HG03103 (cell line): ENCODE data around the gene UGT1A1.

Source experiments
- ATAC-seq: cut with Tn5 transposase; IDR thresholded peaks from one replicate; pipeline ENCODE4 v1.9.1; 2021; ENCODE audit warnings: low read depth; ENCODE audit not compliant: unreplicated experiment

UGT1A1 gene

GRCh38 chr2:233794128-233794658 lies 34.1 kb downstream of the UGT1A1 start:
- no peak for ATAC-seq

DNA sequence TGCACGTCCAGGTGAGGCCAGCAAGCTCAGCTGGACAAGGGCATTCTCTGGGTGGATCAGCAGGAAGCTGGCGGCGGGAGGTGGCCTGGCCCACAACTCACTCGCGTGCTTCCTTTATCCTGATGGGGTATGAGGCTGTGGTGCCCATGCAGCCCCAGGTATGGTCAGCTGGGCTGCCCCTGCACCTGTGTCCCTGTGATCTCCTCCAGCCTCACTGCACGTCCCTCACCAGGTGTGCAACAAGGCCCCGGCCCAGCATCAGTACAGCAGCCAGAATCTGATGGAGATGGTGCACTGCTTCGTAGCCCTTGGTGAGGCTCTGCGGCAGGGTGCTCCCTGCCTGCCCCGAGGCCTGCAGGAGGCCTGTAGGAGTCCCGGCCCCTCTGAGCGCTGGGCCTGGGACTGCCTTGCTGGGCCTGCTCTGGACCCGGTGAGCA lies 35.7 kb downstream of the UGT1A1 start:
- no peak for ATAC-seq

DNA sequence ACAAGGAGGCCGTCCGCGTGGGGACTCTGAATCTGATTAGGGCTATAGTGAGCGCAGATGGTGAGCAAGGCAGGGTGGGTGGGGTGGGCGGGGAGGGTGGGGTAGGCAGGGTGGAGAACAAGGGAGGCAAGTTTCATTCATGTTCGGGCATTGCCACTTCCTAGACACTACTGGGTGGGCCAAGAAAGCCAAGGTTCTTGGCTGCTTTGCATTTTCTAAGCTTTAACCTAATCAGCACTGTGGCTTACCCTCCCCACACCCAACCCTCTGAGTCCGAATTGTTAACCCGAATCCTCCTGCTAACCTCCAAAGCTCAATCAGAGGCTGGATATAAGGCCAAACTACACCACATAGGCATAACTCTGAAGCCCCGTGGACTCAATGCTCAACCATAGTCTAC lies 36.2 kb downstream of the UGT1A1 start:
- no peak for ATAC-seq

DNA sequence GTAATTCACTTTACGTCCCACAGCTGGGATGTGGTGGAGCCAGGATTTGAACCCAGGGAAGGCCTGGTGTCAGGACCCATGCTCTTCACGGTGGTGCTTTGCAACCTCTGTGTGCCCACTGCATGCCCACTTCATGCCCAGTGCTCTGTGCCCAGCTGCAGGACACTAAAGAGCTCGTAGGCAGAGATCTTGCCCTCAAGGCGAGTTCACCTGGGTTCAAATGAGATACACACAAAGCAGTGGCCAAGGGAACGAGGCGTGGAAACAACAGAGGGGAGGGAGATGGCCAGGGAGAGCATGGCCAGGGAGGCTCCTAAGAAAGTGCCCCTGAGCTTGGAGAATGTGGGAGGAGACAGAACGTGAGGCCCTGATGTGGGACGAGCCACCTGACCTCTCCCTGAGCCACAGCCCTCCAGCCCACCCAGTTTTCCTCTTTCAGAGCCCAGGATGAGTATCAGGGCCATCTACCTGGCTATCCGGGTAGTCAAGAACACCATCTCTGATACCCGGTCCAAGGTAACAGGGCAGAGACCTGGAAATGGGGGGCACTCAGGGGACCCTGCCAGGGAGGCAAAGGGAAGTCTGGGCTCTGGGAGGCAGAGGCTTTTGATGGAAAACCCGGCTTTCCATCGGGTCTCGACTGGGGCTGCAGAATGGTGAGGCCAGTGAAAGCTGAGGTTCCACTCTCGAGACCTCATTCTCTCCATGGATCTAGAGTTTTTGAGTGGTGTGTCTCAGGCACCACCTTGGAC lies 38.4 kb downstream of the UGT1A1 start:
- no peak for ATAC-seq

DNA sequence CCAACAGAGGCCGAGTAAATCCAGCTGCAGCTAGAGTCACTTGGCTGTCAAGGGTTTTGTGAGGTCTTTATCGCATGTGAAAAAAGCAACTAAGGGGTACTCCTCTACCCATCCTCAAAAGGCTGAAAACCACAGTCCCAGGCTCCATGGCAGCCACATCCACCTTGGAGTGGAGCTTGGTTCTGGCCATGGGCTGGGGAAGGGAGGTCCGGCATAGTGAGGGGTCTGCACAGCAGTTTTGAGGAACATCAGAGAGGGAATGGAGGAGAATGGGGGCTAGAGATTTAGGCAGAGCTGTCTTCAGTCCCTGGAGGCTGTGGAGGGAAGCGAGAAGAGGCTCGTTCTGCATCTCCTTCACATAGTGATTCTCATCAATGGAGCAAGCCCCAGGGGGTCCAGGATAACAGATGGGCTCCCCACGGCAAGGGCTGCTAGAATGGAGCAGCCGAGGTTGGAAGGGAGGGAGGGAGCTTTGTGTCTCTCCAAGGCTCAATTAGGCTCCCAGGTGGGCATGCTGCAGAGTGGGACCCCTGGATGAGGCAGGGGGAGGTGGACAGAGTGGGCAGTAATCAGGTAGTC lies 39.1 kb downstream of the UGT1A1 start:
- no peak for ATAC-seq

- ATAC-seq: no peak
Measured at GRCh38 chr2:233799716-233800115, 39.6 kb downstream of the UGT1A1 start.

GRCh38 chr2:233800208-233800607 lies 40.1 kb downstream of the UGT1A1 start:
- ATAC-seq: no peak

- no peak for ATAC-seq
Measured at GRCh38 chr2:233801357-233802131, 41.5 kb downstream of the UGT1A1 start.

- no peak for ATAC-seq
Measured at GRCh38 chr2:233802132-233802815, 42.2 kb downstream of the UGT1A1 start.

DNA sequence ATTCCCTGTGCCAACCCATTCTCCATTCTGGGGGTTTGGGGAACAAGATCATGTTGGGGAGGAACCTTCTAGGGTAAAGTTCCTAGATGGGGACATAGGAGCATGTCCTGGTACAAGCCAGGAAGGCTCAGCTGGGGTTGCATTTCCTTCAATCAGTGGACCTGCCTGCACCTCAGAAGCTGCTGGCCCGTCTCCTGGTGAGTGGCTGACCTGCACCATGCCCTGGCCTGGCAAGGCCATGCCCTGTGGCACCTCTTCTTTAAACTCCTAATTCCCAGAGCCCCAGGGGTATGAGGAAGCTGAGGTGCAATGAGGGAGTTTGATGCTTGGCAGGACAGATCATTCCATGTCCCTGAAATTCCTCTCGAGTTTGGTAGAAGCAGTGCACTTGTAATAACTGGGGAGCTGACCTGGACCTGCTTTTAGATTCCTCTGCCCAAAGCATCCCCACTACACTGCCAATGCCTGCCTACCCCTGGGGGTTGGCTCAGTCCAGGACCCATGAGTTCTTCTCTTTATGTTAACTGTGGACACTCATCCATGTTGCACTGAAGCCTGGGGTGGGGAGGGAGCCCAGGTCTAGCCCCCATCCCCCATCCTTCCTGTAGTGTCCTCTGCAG lies 43.3 kb downstream of the UGT1A1 start:
- no peak for ATAC-seq

- no peak for ATAC-seq
Measured at GRCh38 chr2:233803994-233804393, 43.9 kb downstream of the UGT1A1 start.

- no peak for ATAC-seq
Measured at GRCh38 chr2:233807215-233807865, 47.3 kb downstream of the UGT1A1 start.

DNA sequence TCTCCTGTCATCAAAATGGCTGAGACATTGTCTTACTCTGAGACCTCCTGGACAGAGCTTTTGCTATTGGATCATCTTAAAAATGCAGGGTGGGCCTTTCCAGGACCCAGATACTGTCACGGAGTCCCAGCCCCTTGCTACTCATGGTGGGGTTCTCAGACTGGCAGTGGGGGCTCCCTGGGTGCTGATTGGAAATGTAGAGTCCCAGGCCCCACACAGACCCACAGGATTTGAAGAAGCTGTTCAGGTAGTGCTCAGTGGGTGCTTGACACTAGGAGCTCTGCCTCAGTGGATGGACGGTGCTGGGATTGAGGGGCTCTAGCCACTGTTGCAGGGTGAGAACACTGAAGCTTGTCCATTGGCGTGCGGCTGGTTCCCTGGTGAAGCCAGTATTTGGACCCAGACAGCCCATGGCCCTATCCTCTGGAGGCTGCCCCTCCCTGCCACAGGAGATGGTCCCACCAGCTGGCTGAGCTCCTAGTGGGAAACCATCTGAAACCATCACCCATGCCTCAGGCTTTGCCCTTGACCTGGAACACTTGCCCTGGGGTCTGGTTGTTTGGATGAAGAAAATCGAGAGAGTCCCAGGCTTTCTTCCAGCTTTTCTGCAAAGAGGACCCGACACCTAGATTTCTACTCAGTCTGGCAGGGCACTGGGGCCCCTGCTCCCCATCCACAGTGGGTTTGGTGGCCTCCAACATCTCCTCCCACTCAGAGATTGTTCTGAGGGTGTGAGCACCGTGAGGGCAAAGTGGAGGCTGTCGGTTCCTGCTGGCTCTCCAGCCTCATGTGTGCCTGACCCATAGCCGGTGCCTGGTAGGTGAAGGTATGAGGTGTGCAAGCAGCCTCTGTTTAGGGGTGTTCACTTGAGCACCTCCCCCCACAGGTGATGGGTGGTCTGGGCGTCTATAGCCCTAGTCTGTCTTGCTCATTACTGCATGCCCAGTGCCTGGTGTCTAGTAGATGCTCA lies 48.2 kb downstream of the UGT1A1 start:
- ATAC-seq: no peak

- ATAC-seq: no peak
Measured at GRCh38 chr2:233810385-233810784, 50.3 kb downstream of the UGT1A1 start.

GRCh38 chr2:233811087-233811486 lies 51.0 kb downstream of the UGT1A1 start:
- no peak for ATAC-seq

GRCh38 chr2:233811732-233812131 lies 51.7 kb downstream of the UGT1A1 start:
- no peak for ATAC-seq

DNA sequence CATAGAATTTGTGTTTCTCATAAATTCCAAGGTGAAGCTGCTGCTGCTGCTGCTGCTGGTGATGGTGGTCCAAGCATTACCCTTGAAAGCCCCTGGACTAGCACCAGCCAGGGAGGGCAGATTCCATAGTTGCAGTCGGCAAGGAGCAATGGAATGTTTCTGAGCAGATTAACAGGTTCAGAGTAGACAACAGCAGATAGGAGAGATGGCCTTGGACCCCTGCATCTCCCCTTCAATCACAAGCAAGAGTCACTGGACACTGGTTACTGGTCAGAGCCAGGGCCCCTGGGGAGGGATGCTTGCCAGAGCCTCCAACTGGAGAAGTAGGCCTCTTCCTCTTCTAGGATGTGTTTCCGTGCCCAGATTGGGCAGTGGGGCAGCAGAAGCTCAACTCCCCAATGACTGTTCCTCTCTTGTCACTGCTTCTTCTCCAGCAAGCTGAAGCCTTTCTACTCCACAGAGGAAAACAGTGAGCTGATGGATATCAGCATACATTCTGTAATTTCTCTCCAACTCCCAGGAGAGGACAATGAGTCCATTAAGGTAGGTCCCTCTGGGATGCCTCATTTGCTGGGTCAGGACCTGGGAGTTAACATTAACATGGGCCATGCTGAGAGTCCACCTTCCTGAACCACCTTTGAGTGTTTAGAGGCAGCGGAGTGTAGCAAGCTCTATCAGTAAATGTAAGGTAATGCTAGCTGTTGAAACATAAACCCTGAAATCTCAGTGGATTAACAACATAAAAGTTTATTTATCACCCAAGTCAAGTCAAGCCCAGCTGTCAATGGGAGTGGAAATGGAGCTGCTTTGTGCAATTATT lies 53.4 kb downstream of the UGT1A1 start:
- no peak for ATAC-seq
